K562 (cell line): ENCODE results near the gene RNASE4. TPM values are rescaled to one million over a fixed set of nuclear protein-coding genes. Genes with fewer than 3 reads are reported as not detected.

ENCODE experiments used
- C11orf30 ChIP-seq: fragments of 450-650 bp; IDR thresholded peaks from 2 replicates; pipeline ENCODE4 v1.6.1; 2016; ENCODE audit warnings: low read depth, mild to moderate bottlenecking
- CBFA2T2 ChIP-seq: fragments of 450-650 bp; conservative IDR thresholded peaks from 2 replicates; pipeline ENCODE4 v1.6.1; 2017; ENCODE audit warnings: mild to moderate bottlenecking
- CBFA2T3 ChIP-seq: fragments of 450-650 bp; IDR thresholded peaks from 2 replicates; pipeline ENCODE4 v1.6.1; 2017
- GTF2B ChIP-seq: IDR thresholded peaks from 2 replicates; pipeline ENCODE4 v1.6.1; 2011; ENCODE audit not compliant: insufficient read length; ENCODE audit errors: extremely low read depth
- HDAC1 ChIP-seq, 2 experiments: fragments of 450-650 bp; IDR thresholded peaks; 2 replicates each; pipeline ENCODE4 v1.6.1; 2016 to 2017; ENCODE audit warnings: inconsistent platforms in 1 of 2, mild to moderate bottlenecking in 1 of 2, moderate library complexity in 1 of 2
- HDAC2 ChIP-seq: fragments of 450-650 bp; IDR thresholded peaks from 2 replicates; pipeline ENCODE4 v1.6.1; 2016; ENCODE audit warnings: mild to moderate bottlenecking
- HDAC6 ChIP-seq: IDR thresholded peaks from 2 replicates; pipeline ENCODE4 v1.6.1; 2012; ENCODE audit warnings: low read depth, mild to moderate bottlenecking, control low read depth, inconsistent platforms, low read length, moderate library complexity
- HMBOX1 ChIP-seq: sonication (generic); IDR thresholded peaks from 2 replicates; pipeline ENCODE4 v1.6.1; 2016
- HMGN3 ChIP-seq: IDR thresholded peaks from 2 replicates; pipeline ENCODE4 v1.6.1; 2011; ENCODE audit warnings: borderline replicate concordance, low read depth, mild to moderate bottlenecking, mixed read lengths, low read length; ENCODE audit not compliant: insufficient read length; ENCODE audit errors: extremely low read depth
- ILF3 ChIP-seq: fragments of 450-650 bp; IDR thresholded peaks from 2 replicates; pipeline ENCODE4 v1.6.1; 2018; ENCODE audit warnings: antibody characterized with exemption, mild to moderate bottlenecking, moderate library complexity, borderline replicate concordance
- JUND ChIP-seq, 2 experiments: IDR thresholded peaks; 2 replicates in 1 of 2; 3 replicates in 1 of 2; pipeline ENCODE4 v1.6.1; 2011; ENCODE audit warnings: borderline replicate concordance in 2 of 2, low read depth in 2 of 2, low read length in 2 of 2, improper control_type of control experiment in 1 of 2, missing biosample characterization in 1 of 2, missing genetic modification characterization in 1 of 2, missing genetic modification reagents in 1 of 2
- KAT8 ChIP-seq: fragments of 450-650 bp; IDR thresholded peaks from 2 replicates; pipeline ENCODE4 v1.6.1; 2016; ENCODE audit warnings: low read depth, mild to moderate bottlenecking
- MTA1 ChIP-seq: fragments of 450-650 bp; IDR thresholded peaks from 2 replicates; pipeline ENCODE4 v1.6.1; 2017; ENCODE audit warnings: borderline replicate concordance
- NCOR1 ChIP-seq: fragments of 450-650 bp; IDR thresholded peaks from 2 replicates; pipeline ENCODE4 v1.6.1; 2016; ENCODE audit warnings: mild to moderate bottlenecking, moderate library complexity
- NFIC ChIP-seq: fragments of 450-650 bp; IDR thresholded peaks from 2 replicates; pipeline ENCODE4 v1.6.1; 2017; ENCODE audit warnings: mild to moderate bottlenecking, inconsistent platforms
- NFIX ChIP-seq: fragments of 250-450 bp; sonication (Bioruptor Pico); IDR thresholded peaks from 2 replicates; pipeline ENCODE4 v1.4.0; 2020; ENCODE audit warnings: low read depth, mild to moderate bottlenecking, moderate library complexity
- POLR2AphosphoS2 ChIP-seq: IDR thresholded peaks from 2 replicates; pipeline ENCODE4 v1.6.1; 2012; ENCODE audit warnings: low read length, improper control_type of control experiment
- RBBP5 ChIP-seq: fragments of 200-600 bp; sonication (generic); IDR thresholded peaks from 2 replicates; pipeline ENCODE4 v1.6.1; 2012; ENCODE audit warnings: borderline replicate concordance, mild to moderate bottlenecking, low read length, control low read depth, inconsistent platforms; ENCODE audit not compliant: insufficient read depth, poor library complexity, severe bottlenecking
- RREB1 ChIP-seq: fragments of 250-450 bp; sonication (Bioruptor Pico); IDR thresholded peaks from 2 replicates; pipeline ENCODE4 v1.4.0; 2020
- TEAD2 ChIP-seq: fragments of 450-650 bp; IDR thresholded peaks from 2 replicates; pipeline ENCODE4 v1.6.1; 2016; ENCODE audit warnings: missing genetic modification characterization, control low read depth, missing compliant biosample characterization
- ZNF316 ChIP-seq: fragments of 450-650 bp; IDR thresholded peaks from 2 replicates; pipeline ENCODE4 v1.6.1; 2016
- ZNF384 ChIP-seq: IDR thresholded peaks from 2 replicates; pipeline ENCODE4 v1.6.1; 2012; ENCODE audit warnings: low read depth, low read length, improper control_type of control experiment
- ZNF57 ChIP-seq: fragments of 450-650 bp; formaldehyde crosslinking; IDR thresholded peaks from 2 replicates; pipeline ENCODE4 v1.4.0; 2020; ENCODE audit warnings: mild to moderate bottlenecking, moderate library complexity
- polyA plus RNA-seq, 8 experiments: library from polyadenylated mRNA; depleted of rRNA in 4 of 8; stranded (reverse) in 5 of 8; unstranded in 3 of 8; fragments of >200 nt; fragmentation: Nextera tagmentation in 2 of 8; fragmentation: Illumina TruSeq in 1 of 8; extraction: Ambion mirVana in 2 of 8; extraction: Trizol in 1 of 8; gene quantifications; 2 replicates each; pipeline versions ENCODE4 v1.2.1 to v1.2.3, GENCODE V29; 2011 to 2014; ENCODE audit warnings: inconsistent platforms in 1 of 8, missing spikeins in 1 of 8
- total RNA-seq, 7 experiments: library from RNA; depleted of rRNA in 6 of 7; stranded (reverse); fragments of >200 nt in 6 of 7; fragmentation: Illumina TruSeq in 2 of 7; extraction: Trizol in 2 of 7; gene quantifications; 2 replicates each; pipeline versions ENCODE4 v1.2.1 to v1.2.3, GENCODE V29; 2011 to 2021; ENCODE audit warnings: low replicate concordance in 1 of 7

RNASE4 gene
- total and polyA plus RNA-seq, 9 of the 15 experiments (the other 6 are each of a cell fraction or from before 2014, with no cell fraction given): 0.09 to 0.22 (median 0.13) TPM; not detected in 2

GRCh38 chr14:20697273-20698017 is 13.1 kb downstream of the RNASE4 start (continued):
- TF ChIP-seq HDAC1 (IDR thresholded peaks at IDR 0.05) (no peak), KAT8 (no peak), RBBP5 (no peak), GTF2B (no peak), HDAC2 (0 out of 2 replicates have a peak, but pooled peaks have one; percentile 22), CBFA2T2 (peak; percentile 61), MTA1 (no peak), NFIC (no peak), ZNF316 (no peak), RREB1 (CRISPR knock-in tag) (no peak), ZNF57 (CRISPR knock-in tag) (no peak), JUND (IDR thresholded peaks at IDR 0.05; ENCODE audit: borderline replicate concordance, low read depth, low read length) (no peak), JUND (tag; IDR thresholded peaks at IDR 0.05; ENCODE audit: borderline replicate concordance, low read depth, low read length) (no peak), POLR2AphosphoS2 (no peak), C11orf30 (no peak), TEAD2 (no peak), HMBOX1 (0 out of 2 replicates have a peak, but pooled peaks have one; percentile 23), CBFA2T3 (peak; percentile 80), ZNF384 (no peak), HMGN3 (no peak), NCOR1 (0 out of 2 replicates have a peak, but pooled peaks have one; percentile 34), NFIX (CRISPR knock-in tag) (no peak), ILF3 (no peak), HDAC6 (no peak)
